Measurements from ENCODE around the gene DNAJB11.

The DNAJB11 gene

GRCh38 chr3:186622651-186623310 is 52.3 kb downstream of the DNAJB11 start:
- TF ChIP-seq CTCF (IDR thresholded peaks at IDR 0.05; ENCODE audit: control insufficient read depth, insufficient read depth, low read depth, low read length, missing control alignments) = no peak
- DNase-seq (ENCODE audit: low read depth) = no peak
- no peak overlapping the region for H3K4me3 ChIP-seq (ENCODE audit: control insufficient read depth, low read depth, low read length)

GRCh38 chr3:186624598-186624997 is 54.1 kb downstream of the DNAJB11 start:
- H3K4me3 ChIP-seq (ENCODE audit: control insufficient read depth, low read depth, low read length) = no peak overlapping the region
- DNase-seq (ENCODE audit: low read depth) = no peak
- TF ChIP-seq CTCF (IDR thresholded peaks at IDR 0.05; ENCODE audit: control insufficient read depth, insufficient read depth, low read depth, low read length, missing control alignments) = no peak

GRCh38 chr3:186625600-186626042 is 55.1 kb downstream of the DNAJB11 start:
- DNase-seq (ENCODE audit: low read depth) = no peak
- no peak for TF ChIP-seq CTCF (IDR thresholded peaks at IDR 0.05; ENCODE audit: control insufficient read depth, insufficient read depth, low read depth, low read length, missing control alignments)
- no peak overlapping the region for H3K4me3 ChIP-seq (ENCODE audit: control insufficient read depth, low read depth, low read length)

GRCh38 chr3:186626254-186626847 is 55.8 kb downstream of the DNAJB11 start:
- TF ChIP-seq CTCF (IDR thresholded peaks at IDR 0.05; ENCODE audit: control insufficient read depth, insufficient read depth, low read depth, low read length, missing control alignments) = no peak
- no peak for DNase-seq (ENCODE audit: low read depth)
- H3K4me3 ChIP-seq (ENCODE audit: control insufficient read depth, low read depth, low read length) = no peak overlapping the region

GRCh38 chr3:186627852-186628414 is 57.4 kb downstream of the DNAJB11 start:
- no peak for TF ChIP-seq CTCF (IDR thresholded peaks at IDR 0.05; ENCODE audit: control insufficient read depth, insufficient read depth, low read depth, low read length, missing control alignments)
- no peak for DNase-seq (ENCODE audit: low read depth)
- H3K4me3 ChIP-seq (ENCODE audit: control insufficient read depth, low read depth, low read length) = no peak overlapping the region

GRCh38 chr3:186628756-186629155 is 58.2 kb downstream of the DNAJB11 start:
- TF ChIP-seq CTCF (IDR thresholded peaks at IDR 0.05; ENCODE audit: control insufficient read depth, insufficient read depth, low read depth, low read length, missing control alignments) = no peak
- DNase-seq (ENCODE audit: low read depth) = no peak
- H3K4me3 ChIP-seq (ENCODE audit: control insufficient read depth, low read depth, low read length) = no peak overlapping the region
